Measurements from ENCODE around the gene TEX11.
A peak's percentile ranks its signal among the peaks of the same experiment; 100 is the strongest.
"Not testable (repeated sequence)": the region's sequence is repeated elsewhere in the genome, so short reads cannot be mapped to it uniquely, and the experiment has no call there.

Gene TEX11

DNA sequence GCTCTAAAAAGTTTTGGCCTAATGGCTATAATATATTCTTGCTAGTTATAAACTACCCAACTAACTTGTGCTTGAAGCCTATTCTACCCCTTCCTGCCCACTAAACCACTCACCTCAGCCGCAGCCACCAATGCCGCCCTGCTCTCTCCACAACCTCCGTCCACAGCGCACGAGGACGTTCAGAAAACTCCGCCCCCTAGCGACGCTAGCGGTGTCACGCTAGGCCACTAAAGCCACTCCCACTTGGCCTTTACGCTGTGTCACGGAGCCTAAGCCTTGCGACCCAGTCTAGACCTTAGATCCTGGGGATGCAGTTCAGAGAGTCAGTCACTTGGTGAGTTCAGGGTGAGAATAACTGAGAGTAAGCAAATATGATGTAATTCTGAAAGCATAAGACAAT is at the start of gene TEX11:
TEX11 (minus strand) TSS at position 171 of the 400 bp plus-strand sequence. CDS start 922 bp downstream, outside the sequence.
- DNase-seq = no peak

DNA sequence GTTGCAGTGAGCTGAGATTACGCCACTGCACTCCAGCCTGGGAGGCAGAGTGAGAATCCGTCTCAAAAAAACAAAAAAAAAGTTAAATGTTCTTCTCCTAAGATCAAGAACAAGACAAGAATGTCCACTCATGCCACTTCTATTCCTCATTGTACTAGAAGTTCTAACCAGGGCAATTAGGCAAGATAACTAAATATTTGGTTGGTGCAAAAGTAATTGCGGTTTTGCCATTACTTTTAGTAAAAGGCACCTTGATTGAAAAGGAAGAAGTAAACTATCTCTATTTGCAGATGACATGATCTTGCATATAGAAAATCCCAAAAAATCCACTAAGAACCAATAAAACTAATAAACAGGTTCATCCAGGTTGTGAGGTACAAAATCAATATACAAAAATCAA is 46.4 kb upstream of the TEX11 start:
- DNase-seq = no peak

- no peak for DNase-seq
These were observed 15.9 kb upstream of the TEX11 start for GRCh38 chrX:70924294-70924911.

DNA sequence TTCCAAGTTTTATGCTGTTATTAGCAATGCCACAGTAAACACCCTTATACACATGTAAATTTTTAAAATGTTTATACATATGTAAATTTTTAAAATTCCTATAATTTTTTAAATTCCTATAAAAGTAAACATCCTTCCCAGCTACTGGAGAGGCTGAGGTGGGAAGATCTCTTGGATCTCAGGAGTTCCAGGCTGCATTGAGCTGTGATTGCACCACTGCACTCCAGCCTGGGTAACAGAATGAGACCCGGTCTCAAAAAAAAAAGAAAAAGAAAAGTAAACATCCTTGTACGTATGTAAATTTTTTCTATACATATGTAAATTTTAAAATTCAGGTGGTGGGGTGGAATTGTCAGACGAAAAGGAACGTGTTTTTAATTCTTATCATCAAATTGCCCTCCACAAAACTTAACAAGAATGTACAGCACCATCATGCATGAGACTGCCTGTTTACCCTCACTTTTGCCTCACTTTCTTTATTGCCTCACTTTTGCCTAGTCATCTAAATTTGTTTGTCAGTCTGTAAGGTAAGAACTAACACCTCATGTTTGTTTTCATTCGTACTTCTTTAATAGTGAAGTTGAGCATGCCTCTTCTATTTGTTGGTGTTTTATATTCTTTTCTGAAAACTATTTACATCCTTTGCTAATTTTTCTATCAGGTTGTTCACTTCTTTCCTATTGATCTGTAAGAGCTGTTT is 14.4 kb upstream of the TEX11 start:
- no peak for DNase-seq

DNA sequence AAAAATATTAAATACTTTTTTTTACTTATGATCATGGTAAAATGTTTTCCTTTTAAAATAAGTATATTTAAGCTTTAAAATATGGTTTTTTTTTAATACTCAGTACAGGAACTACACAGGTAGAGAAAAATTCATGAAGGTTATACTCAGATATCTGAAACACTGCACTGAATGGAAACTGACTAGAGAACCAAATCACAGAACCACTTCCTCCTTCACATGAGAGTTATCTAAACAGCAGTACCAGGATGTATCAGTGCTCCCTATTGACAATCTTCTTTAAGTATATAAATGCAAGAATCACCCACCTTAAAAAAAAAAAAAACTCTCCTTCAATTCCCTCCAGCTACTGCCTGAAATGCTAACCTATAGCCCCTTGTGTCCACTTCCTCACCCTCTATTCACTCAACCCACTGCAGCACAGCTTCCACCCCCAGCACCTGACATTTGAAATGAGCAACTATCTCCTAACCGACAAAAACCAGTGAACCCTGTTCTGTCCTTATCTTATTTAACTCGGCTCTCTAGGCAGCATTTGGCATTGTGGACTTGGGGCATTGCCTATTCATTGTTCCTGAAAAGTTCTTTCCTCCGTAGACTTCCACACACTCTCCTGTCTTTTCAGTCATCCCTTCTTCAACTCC is 13.3 kb upstream of the TEX11 start:
- no peak for DNase-seq

GRCh38 chrX:70916754-70917153 is 8.2 kb upstream of the TEX11 start:
- DNase-seq = no peak

GRCh38 chrX:70907900-70908299 is 611 bp downstream of the TEX11 start:
- no peak for DNase-seq

- DNase-seq = no peak
These were observed 7.0 kb downstream of the TEX11 start for GRCh38 chrX:70901465-70901864.

DNA sequence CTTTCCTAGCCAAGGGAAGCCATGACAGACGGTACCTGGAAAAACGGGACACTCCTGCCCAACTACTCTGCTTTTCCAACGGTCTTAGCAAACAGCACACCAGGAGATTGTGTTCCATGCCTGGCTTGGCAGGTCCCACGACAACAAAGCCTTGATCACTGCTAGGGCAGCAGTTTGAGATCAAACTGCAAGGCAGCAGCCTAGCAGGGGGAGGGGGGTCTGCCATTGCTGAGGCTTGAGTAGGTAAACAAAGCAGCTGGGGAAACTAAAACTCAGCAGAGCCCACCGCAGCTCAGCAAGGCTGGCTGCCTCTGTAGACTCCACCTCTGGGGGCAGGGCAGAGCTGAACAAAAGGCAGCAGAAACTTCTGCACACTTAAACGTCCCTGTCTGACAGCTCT is 18.1 kb downstream of the TEX11 start:
- not testable (repeated sequence) for DNase-seq

DNA sequence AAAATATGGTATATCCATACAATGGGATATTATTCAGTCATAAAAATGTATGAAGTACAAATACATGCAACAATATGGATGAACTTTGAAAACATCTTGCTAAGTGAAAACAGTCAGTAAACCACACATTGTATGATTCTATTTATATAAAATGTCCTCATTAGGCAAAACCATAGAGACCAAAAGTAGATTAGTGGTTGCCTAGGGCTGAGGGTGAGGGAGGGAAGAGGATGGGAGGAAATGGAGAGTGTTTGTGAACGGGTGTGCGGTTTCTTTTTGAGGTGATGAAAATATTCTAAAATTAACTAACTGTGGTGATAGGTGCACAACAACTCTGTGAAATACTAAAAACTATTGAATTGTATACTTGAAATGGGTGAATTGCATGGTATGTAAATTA is 29.6 kb downstream of the TEX11 start:
- DNase-seq = no peak

DNA sequence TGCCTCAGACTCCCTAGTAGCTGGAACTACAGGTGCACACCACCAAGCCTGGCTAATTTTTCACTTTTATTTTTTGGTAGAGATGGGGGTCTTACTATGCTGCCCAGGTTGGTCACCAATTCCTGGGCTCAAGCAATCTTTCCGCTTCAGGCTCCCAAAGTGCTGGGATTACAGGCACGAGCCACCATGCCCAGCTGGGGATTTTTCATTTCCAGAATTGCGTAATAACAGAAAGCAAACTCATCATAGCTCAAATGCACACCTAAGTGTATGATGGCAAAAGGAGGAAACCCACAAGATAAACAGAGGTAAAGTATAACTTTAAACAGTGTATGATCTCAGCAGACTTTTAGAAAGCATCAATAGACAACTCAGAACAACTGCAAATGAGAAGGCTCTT is 56.2 kb downstream of the TEX11 start:
- DNase-seq = no peak

DNA sequence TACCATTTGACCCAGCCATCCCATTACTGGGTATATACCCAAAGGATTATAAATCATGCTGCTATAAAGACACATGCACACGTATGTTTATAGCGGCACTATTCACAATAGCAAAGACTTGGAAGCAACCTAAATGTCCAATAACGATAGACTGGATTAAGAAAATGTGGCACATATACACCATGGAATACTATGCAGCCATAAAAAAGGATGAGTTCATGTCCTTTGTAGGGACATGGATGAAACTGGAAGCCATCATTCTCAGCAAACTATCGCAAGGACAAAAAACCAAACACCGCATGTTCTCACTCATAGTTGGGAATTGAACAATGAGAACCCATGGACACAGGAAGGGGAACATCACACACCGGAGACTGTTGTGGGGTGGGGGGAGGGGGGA is 64.4 kb downstream of the TEX11 start:
- DNase-seq = not testable (repeated sequence)

DNA sequence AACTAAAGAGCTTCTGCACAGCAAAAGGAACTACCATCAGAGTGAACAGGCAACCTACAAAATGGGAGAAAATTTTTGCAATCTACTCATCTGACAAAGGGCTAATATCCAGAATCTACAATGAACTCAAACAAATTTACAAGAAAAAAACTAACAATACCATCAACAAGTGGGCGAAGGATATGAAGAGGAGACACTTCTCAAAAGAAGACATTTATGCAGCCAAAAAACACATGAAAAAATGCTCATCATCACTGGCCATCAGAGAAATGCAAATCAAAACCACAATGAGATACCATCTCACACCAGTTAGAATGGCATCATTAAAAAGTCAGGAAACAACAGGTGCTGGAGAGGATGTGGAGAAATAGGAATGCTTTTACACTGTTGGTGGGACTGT is 64.9 kb downstream of the TEX11 start:
- not testable (repeated sequence) for DNase-seq

DNA sequence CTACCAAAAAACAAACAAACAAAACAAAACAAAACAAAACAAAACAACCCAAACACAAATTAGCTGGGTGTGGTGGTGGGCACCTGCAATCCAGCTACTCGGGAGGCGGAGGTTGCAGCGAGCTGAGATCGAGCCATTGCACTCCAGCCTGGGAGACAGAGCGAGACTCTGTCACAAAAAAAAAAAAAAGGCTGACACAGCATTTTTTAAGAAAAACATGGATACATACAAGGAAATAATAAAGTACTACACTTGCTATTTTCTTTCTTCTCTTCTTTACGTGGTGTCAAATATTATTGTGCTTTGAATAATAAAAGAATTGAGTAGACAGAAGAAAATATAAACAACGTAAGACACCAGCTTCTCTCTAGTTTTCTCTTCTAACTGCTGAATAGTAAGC is 73.9 kb downstream of the TEX11 start:
- no peak for DNase-seq

DNA sequence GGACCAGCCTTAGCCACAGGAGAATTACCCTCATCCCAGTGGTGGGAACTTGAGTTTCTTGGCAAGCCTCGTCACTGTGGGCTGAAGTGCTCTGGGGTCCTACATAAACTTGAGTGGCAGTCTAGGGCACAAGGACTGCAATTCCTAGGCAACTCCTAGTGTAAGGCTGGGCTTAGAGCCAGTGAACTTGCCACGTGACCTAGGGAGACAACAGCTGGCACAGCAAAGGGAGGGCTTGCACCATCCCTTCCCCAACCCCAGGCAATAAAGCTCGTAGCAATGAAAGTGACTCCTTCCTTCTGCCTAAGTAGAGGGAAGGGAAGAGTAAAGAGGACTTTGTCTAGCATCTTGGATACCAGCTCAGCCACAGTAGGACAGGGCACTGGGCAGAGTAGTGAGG is 81.8 kb downstream of the TEX11 start:
- no peak for DNase-seq

GRCh38 chrX:70825366-70825765 is 83.1 kb downstream of the TEX11 start:
- DNase-seq = no peak

- DNase-seq = no peak
These were observed 99.3 kb downstream of the TEX11 start for GRCh38 chrX:70808942-70809940.

DNA sequence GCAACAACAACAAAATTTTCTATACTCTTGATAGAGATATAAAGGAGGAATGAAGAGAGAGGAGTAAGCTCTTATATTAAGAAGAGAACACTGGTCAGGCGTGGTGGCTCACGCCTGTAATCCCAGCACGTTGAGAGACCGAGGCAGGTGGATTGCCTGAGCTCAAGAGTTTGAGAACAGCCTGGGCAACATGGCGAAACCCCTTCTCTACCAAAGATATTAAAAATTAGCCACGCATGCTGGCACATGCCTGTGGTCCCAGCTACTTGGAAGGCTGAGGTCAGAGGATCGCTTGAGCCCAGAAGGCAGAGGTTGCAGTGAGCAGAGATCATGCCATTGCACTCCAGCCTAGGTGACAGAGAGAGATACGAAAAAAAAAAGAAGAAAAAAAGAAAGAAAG is 102.4 kb downstream of the TEX11 start:
- no peak for DNase-seq

DNA sequence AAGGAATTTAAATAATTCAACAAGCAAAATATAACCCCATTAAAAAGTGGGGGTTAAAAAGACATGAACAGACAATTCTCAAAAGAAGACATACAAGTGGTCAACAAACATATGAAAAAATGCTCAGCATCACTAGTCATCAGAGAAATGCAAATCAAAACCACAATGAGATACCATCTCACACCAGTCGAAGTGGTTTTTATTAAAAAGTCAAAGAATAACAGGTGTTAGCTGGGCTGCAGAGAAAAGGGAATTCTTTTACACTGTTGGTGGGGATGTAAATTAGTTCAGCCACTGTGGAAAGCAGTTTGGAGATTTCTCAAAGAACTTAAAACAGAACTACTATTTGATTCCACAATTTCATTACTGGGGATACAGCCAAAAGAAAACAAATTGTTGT is 111.8 kb downstream of the TEX11 start:
- not testable (repeated sequence) for DNase-seq

DNA sequence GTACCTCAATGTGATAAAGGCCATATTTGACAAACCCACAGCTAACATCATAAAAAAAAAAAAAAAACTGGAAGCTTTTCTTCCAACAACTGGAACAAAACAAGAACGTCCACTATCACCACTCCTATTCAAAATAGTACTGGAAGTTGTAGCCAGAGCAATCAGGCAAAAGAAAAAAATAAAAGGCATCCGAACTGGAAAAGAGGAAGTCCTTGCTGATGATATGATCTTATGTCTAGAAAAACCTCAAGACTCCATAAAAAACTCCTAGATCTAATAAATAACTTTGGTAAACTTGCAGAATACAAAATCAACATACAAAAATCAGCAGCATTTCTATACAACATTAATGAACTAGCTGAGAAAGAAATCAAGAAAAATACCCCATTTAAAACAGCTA is 134.3 kb downstream of the TEX11 start:
- DNase-seq = no peak

GRCh38 chrX:70769659-70770227 is 138.8 kb downstream of the TEX11 start:
- DNase-seq = no peak

- no peak for DNase-seq
These were observed 146.2 kb downstream of the TEX11 start for GRCh38 chrX:70762285-70762684.

DNA sequence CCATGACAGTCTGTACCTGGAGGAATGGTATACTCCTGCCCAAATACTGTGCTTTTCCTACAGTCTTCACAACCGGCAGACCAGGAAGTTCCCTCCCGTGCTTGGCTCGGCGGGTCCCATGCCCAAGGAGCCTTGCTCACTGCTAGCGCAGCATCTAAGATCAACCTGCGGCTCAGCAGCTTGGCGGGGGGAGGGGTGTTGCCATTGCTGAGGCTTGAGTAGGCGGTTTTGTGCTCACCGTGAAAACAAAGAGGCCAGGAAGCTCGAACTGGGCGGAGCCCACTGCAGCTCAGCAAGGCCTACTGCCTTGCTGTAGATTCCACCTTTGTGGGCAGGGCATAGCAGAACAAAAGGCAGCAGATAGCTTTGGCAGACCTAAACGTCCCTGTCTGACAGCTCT is 152.7 kb downstream of the TEX11 start:
- peak; percentile 65 for DNase-seq
